ENCODE measurements around the gene CCDC88C.
"Not testable (repeated sequence)": the region's sequence is repeated elsewhere in the genome, so short reads cannot be mapped to it uniquely, and the experiment has no call there.

GRCh38 chr14:91409240-91409639, 8.4 kb downstream of the CCDC88C start:
- TF ChIP-seq, protein P1, sequence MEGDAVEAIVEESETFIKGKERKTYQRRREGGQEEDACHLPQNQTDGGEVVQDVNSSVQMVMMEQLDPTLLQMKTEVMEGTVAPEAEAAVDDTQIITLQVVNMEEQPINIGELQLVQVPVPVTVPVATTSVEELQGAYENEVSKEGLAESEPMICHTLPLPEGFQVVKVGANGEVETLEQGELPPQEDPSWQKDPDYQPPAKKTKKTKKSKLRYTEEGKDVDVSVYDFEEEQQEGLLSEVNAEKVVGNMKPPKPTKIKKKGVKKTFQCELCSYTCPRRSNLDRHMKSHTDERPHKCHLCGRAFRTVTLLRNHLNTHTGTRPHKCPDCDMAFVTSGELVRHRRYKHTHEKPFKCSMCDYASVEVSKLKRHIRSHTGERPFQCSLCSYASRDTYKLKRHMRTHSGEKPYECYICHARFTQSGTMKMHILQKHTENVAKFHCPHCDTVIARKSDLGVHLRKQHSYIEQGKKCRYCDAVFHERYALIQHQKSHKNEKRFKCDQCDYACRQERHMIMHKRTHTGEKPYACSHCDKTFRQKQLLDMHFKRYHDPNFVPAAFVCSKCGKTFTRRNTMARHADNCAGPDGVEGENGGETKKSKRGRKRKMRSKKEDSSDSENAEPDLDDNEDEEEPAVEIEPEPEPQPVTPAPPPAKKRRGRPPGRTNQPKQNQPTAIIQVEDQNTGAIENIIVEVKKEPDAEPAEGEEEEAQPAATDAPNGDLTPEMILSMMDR (IDR thresholded peaks at IDR 0.05) = not testable (repeated sequence)
- not testable (repeated sequence) for TF ChIP-seq POLR2A (IDR thresholded peaks at IDR 0.05)
